DOHH2 (cell line): ENCODE data around the gene CHD6.

ENCODE experiments used
- H3F3A ChIP-seq: fragments of 200-600 bp; sonication (generic), shearing (Covaris generic); 2 replicates; pipeline ENCODE4 v1.6.0; 2016; ENCODE audit warnings: antibody characterized with exemption, mild to moderate bottlenecking; ENCODE audit not compliant: control insufficient read depth, insufficient read depth
- H3K27ac ChIP-seq: fragments of 200-600 bp; sonication (generic); 2 replicates; pipeline ENCODE4 v1.5.1; 2014; ENCODE audit warnings: low read depth, mild to moderate bottlenecking, low read length, moderate library complexity
- H3K27me3 ChIP-seq: fragments of 200-600 bp; sonication (generic); 2 replicates; pipeline ENCODE4 v1.6.1; 2014; ENCODE audit warnings: mild to moderate bottlenecking, low read length, mixed read lengths; ENCODE audit not compliant: control insufficient read depth
- H3K36me3 ChIP-seq: fragments of 200-600 bp; sonication (generic); 2 replicates; pipeline ENCODE4 v1.6.1; 2014; ENCODE audit warnings: mild to moderate bottlenecking, low read length, moderate library complexity, mixed read lengths; ENCODE audit not compliant: control insufficient read depth
- H3K4me1 ChIP-seq: fragments of 200-600 bp; sonication (generic); 2 replicates; pipeline ENCODE4 v1.6.1; 2014; ENCODE audit warnings: mild to moderate bottlenecking, low read length, mixed read lengths; ENCODE audit not compliant: control insufficient read depth
- H3K4me2 ChIP-seq: fragments of 200-600 bp; sonication (generic); 2 replicates; pipeline ENCODE4 v1.6.0; 2014; ENCODE audit warnings: mild to moderate bottlenecking, low read length, moderate library complexity
- H3K4me3 ChIP-seq: fragments of 200-600 bp; sonication (generic); 2 replicates; pipeline ENCODE4 v1.5.1; 2014; ENCODE audit warnings: mild to moderate bottlenecking, low read length, mixed read lengths
- H3K79me2 ChIP-seq: fragments of 200-600 bp; sonication (generic); 2 replicates; pipeline ENCODE4 v1.6.1; 2014; ENCODE audit warnings: mild to moderate bottlenecking, low read length, mixed read lengths; ENCODE audit not compliant: control insufficient read depth
- H3K9me2 ChIP-seq: fragments of 200-600 bp; sonication (generic); replicated peaks from 2 replicates; pipeline ENCODE4 v1.6.1; 2014; ENCODE audit warnings: mild to moderate bottlenecking, low read length, mixed read lengths; ENCODE audit not compliant: control insufficient read depth
- H3K9me3 ChIP-seq: fragments of 200-600 bp; sonication (generic); 2 replicates; pipeline ENCODE4 v1.6.1; 2014; ENCODE audit warnings: antibody characterized with exemption, low read length, mixed read lengths; ENCODE audit not compliant: control insufficient read depth, insufficient read depth
- H4K20me1 ChIP-seq: fragments of 200-600 bp; sonication (generic); 2 replicates; pipeline ENCODE4 v1.6.0; 2014; ENCODE audit warnings: low read depth, mild to moderate bottlenecking, antibody characterized with exemption, low read length, moderate library complexity; ENCODE audit not compliant: control insufficient read depth, insufficient read depth
- EZH2phosphoT487 ChIP-seq: fragments of 200-600 bp; sonication (generic); IDR thresholded peaks from 2 replicates; pipeline ENCODE4 v1.6.1; 2017; ENCODE audit warnings: borderline replicate concordance, mild to moderate bottlenecking, antibody characterized with exemption, low read length, moderate library complexity, mixed read lengths
- TF ChIP-seq, protein P1 (sequence below): fragments of 200-600 bp; sonication (generic); IDR thresholded peaks from one replicate; pipeline ENCODE4 v1.5.1; 2014; ENCODE audit warnings: antibody characterized with exemption, mild to moderate bottlenecking, low read depth, low read length; ENCODE audit not compliant: poor library complexity, severe bottlenecking

The CHD6 gene

DNA sequence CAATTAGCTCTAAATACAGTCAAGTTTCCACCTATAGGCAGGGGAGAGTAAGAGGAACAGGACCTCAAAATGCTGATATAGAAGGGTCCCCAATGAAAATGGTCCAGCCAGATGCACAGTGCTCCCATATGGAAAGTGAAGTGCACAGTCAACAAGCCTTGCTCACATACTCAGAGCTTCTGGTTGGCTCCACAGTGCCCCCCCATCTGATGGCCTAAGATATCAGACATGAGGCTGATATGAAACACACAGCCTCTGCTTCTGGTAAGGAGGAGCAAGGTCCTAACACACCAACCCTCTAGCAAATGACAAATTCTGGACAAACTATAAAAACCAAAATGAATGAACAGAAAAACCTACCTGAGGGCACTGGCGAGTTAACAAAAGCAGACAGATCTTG lies 140.2 kb downstream of the CHD6 start:
- H3K4me3 ChIP-seq = no peak overlapping the region
- H3K36me3 ChIP-seq = peaks cover 8% of the 10 kb centered on the region
- H3F3A ChIP-seq = no peaks in the 10 kb centered on the region
- no peaks in the 10 kb centered on the region for H3K9me3 ChIP-seq
- H3K27me3 ChIP-seq = no peaks in the 10 kb centered on the region
- H3K4me1 ChIP-seq = no peaks in the 10 kb centered on the region
- H4K20me1 ChIP-seq = no peaks in the 10 kb centered on the region
- H3K9me2 ChIP-seq = no peaks in the 10 kb centered on the region
- no peaks in the 10 kb centered on the region for H3K79me2 ChIP-seq
- no peak overlapping the region for H3K4me2 ChIP-seq
- no peak overlapping the region for H3K27ac ChIP-seq
- TF ChIP-seq EZH2phosphoT487 = no peak
- TF ChIP-seq, protein P1, sequence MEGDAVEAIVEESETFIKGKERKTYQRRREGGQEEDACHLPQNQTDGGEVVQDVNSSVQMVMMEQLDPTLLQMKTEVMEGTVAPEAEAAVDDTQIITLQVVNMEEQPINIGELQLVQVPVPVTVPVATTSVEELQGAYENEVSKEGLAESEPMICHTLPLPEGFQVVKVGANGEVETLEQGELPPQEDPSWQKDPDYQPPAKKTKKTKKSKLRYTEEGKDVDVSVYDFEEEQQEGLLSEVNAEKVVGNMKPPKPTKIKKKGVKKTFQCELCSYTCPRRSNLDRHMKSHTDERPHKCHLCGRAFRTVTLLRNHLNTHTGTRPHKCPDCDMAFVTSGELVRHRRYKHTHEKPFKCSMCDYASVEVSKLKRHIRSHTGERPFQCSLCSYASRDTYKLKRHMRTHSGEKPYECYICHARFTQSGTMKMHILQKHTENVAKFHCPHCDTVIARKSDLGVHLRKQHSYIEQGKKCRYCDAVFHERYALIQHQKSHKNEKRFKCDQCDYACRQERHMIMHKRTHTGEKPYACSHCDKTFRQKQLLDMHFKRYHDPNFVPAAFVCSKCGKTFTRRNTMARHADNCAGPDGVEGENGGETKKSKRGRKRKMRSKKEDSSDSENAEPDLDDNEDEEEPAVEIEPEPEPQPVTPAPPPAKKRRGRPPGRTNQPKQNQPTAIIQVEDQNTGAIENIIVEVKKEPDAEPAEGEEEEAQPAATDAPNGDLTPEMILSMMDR = no peak

DNA sequence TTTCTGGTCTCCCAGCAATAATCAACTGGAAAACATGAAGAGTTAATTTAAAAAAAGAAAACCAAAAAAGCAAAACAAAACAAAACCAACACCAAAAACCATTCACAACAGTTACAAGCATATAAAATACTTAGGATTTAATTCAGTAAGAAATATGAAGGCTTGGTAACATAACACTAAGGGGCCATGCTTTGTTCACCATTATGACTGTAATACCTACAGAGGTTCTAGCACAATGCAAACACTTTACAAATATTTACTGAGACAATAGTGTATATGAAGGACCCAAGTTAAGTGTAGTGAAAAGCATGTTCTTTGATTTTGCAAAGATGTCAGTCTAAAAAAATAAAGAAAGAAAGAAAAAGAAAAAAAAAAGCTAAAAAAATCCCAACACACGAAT lies 141.7 kb downstream of the CHD6 start:
- no peak overlapping the region for H3K4me2 ChIP-seq
- H3K79me2 ChIP-seq = no peaks in the 10 kb centered on the region
- H3K9me2 ChIP-seq = no peaks in the 10 kb centered on the region
- H3K36me3 ChIP-seq = peaks cover 2% of the 10 kb centered on the region
- H3K9me3 ChIP-seq = no peaks in the 10 kb centered on the region
- H3K4me1 ChIP-seq = no peaks in the 10 kb centered on the region
- H3F3A ChIP-seq = no peaks in the 10 kb centered on the region
- no peak overlapping the region for H3K4me3 ChIP-seq
- no peaks in the 10 kb centered on the region for H4K20me1 ChIP-seq
- TF ChIP-seq, protein P1 = no peak
- TF ChIP-seq EZH2phosphoT487 = no peak
- H3K27me3 ChIP-seq = no peaks in the 10 kb centered on the region
- no peak overlapping the region for H3K27ac ChIP-seq

DNA sequence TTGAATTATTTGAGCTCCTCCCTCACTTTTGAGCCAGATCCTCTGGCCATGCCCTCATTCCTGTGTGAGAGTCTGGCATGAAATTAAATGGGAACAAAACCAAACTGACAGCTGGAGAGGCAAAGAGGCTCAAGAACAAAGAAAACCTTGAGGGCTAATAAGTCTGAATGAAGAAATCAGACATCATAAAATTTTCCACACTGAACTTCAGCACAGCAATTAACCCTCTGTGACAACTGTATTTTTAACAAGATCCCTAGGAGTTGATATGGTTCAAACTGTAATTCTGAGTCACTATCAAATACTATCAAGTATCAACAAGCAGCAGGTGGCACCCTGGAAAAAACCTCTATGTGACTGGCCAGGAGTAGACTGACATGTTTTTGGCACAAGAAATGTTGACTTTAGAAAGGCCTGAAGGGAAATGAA lies 142.2 kb downstream of the CHD6 start:
- no peak overlapping the region for H3K4me2 ChIP-seq
- no peaks in the 10 kb centered on the region for H3K4me1 ChIP-seq
- no peaks in the 10 kb centered on the region for H3K9me2 ChIP-seq
- TF ChIP-seq, protein P1 = no peak
- no peak for TF ChIP-seq EZH2phosphoT487
- no peak overlapping the region for H3K27ac ChIP-seq
- no peaks in the 10 kb centered on the region for H3F3A ChIP-seq
- H3K79me2 ChIP-seq = no peaks in the 10 kb centered on the region
- no peaks in the 10 kb centered on the region for H3K9me3 ChIP-seq
- no peak overlapping the region for H3K4me3 ChIP-seq
- H3K27me3 ChIP-seq = no peaks in the 10 kb centered on the region
- no peaks in the 10 kb centered on the region for H4K20me1 ChIP-seq
- H3K36me3 ChIP-seq = peaks cover 2% of the 10 kb centered on the region

DNA sequence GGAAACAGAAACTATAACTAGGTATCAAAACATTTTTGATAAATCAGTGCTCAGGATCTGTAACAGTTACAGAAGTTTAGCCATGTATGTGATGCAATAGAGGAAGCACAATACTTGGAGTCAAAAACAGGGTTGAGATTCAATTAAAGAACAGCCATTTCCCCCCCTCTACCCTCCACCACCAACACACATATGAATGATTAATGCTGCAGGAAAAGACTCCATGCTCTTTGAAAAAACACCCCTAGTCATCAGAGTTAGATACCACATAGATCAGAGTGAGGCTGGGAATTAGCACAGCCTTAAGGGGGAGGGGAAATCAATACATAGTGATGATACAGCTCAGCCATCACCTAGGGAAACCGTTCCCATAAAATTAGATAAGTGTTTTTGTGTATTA lies 142.7 kb downstream of the CHD6 start:
- H3K36me3 ChIP-seq = peaks cover 2% of the 10 kb centered on the region
- no peak overlapping the region for H3K4me2 ChIP-seq

More for the DNA sequence above, 142.7 kb downstream of the CHD6 start:
- H3K4me1 ChIP-seq = no peaks in the 10 kb centered on the region
- no peak overlapping the region for H3K4me3 ChIP-seq
- no peaks in the 10 kb centered on the region for H3K9me2 ChIP-seq
- H3K27ac ChIP-seq = no peak overlapping the region
- no peaks in the 10 kb centered on the region for H3F3A ChIP-seq
- no peaks in the 10 kb centered on the region for H3K79me2 ChIP-seq
- no peaks in the 10 kb centered on the region for H3K9me3 ChIP-seq
- H4K20me1 ChIP-seq = no peaks in the 10 kb centered on the region
- H3K27me3 ChIP-seq = no peaks in the 10 kb centered on the region
- TF ChIP-seq, protein P1 = no peak
- TF ChIP-seq EZH2phosphoT487 = no peak
